RWPE2 (cell line): Measurements from ENCODE around the gene MAPKAPK2.

Experiments used
- ATAC-seq: fragments of 200-7000 bp; cut with Tn5 transposase; 3 replicates; pipeline ENCODE4 v1.9.1; 2021; ENCODE audit warnings: low read depth
- DNase-seq: peaks from one replicate; pipeline ENCODE4 v3.0.0-alpha.2; 2020; ENCODE audit warnings: low spot score
- H3K27ac ChIP-seq: fragments of 450-650 bp; 2 replicates; pipeline ENCODE4 v1.5.1; 2017; ENCODE audit warnings: mild to moderate bottlenecking; ENCODE audit not compliant: poor library complexity, severe bottlenecking
- H3K27me3 ChIP-seq: fragments of 250-450 bp; sonication (Bioruptor Pico); 2 replicates; pipeline ENCODE4 v1.5.1; 2021; ENCODE audit warnings: mild to moderate bottlenecking, moderate library complexity; ENCODE audit not compliant: insufficient read depth, poor library complexity, severe bottlenecking
- H3K36me3 ChIP-seq: fragments of 250-450 bp; sonication (Bioruptor Pico); 2 replicates; pipeline ENCODE4 v1.5.1; 2020; ENCODE audit warnings: low read depth, mild to moderate bottlenecking, moderate library complexity
- H3K4me1 ChIP-seq: fragments of 250-450 bp; sonication (Bioruptor Pico); 2 replicates; pipeline ENCODE4 v1.5.1; 2021; ENCODE audit warnings: mild to moderate bottlenecking, moderate library complexity; ENCODE audit not compliant: insufficient read depth, poor library complexity, severe bottlenecking
- H3K4me3 ChIP-seq: fragments of 250-450 bp; sonication (Bioruptor Pico); 2 replicates; pipeline ENCODE4 v1.5.1; 2021; ENCODE audit warnings: mild to moderate bottlenecking, moderate library complexity; ENCODE audit not compliant: severe bottlenecking
- H3K9me3 ChIP-seq: fragments of 250-450 bp; sonication (Bioruptor Pico); 2 replicates; pipeline ENCODE4 v1.5.1; 2021; ENCODE audit warnings: mild to moderate bottlenecking, moderate library complexity; ENCODE audit not compliant: severe bottlenecking
- CTCF ChIP-seq: fragments of 450-650 bp; IDR thresholded peaks from one replicate; pipeline ENCODE4 v1.5.1; 2017; ENCODE audit warnings: mild to moderate bottlenecking, moderate library complexity; ENCODE audit not compliant: poor library complexity, severe bottlenecking

Gene MAPKAPK2

DNA sequence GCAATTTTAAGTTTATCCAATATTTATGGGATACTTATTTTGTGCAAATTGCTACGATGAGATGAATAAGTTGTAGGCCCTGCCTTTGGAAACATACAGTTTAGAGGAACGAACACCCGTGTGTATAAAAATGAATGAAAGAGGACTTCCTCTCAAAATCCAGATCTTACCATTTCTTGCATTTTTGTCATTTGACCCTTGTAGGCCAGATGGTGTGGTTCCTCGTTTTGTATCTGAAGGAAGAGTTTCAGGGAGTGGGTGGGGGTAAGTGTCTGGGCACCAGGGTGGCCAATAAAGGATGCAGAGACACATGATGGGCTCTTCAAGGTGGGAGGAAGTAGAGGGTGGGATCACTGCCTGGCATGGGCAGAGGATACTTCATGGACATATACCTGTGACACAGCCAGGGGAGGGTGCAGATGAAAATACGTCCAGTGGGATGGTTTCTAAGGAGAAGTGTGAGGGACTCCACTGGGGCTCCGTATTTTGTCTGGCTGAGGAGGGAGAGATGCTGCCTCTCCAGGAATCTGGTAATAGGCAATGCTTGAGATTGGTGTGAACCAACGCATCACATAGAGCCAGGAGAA lies 14.4 kb downstream of the MAPKAPK2 start:
- Histone ChIP-seq H3K9me3 (no peaks in the 10 kb centered on the region), H3K27me3 (no peaks in the 10 kb centered on the region), H3K4me1 (peaks cover 3% of the 10 kb centered on the region), H3K4me3 (no peak overlapping the region), H3K27ac (no peak overlapping the region), H3K36me3 (peaks cover 5% of the 10 kb centered on the region; the same call in 1 of the 2 replicates)
- TF ChIP-seq CTCF, result no peak
- DNase-seq (peak; percentile 5), ATAC-seq (no peak)

DNA sequence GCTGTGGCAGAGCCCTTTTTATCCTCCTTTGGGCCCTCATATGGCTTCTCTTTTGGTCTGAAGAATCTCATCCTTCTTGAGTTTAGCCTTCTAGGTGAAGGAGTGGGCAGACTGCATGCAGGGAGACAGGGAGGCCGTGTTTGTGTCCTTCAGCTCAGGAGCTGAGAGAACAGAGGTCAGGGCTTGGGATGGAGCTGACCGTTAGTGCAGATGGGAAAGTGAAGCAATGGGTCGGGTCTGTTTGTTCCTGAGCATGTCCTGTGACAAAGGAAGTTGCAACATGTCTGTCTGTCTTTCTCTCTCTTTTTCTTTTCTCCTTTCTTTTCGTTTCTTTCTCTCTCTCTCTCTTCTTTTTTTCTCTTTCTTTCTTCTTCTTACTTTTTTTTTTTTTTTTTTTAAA lies 14.9 kb downstream of the MAPKAPK2 start:
- no peaks in the 10 kb centered on the region for H3K27me3 ChIP-seq
- H3K4me3 ChIP-seq, result no peak overlapping the region
- H3K27ac ChIP-seq, result no peak overlapping the region
- no peak for TF ChIP-seq CTCF
- H3K9me3 ChIP-seq, result no peaks in the 10 kb centered on the region
- DNase-seq (peak; percentile 1), ATAC-seq (no peak)
- peaks cover 3% of the 10 kb centered on the region for H3K4me1 ChIP-seq
- H3K36me3 ChIP-seq, result peaks cover 5% of the 10 kb centered on the region; the same call in 1 of the 2 replicates

- ATAC-seq (no peak; the same call in 2 of the 3 replicates), DNase-seq (no peak)
- H3K4me1 ChIP-seq, result peaks cover 3% of the 10 kb centered on the region
- H3K9me3 ChIP-seq, result no peaks in the 10 kb centered on the region
- no peak overlapping the region for H3K4me3 ChIP-seq
- no peak for TF ChIP-seq CTCF
- H3K27ac ChIP-seq, result no peak overlapping the region
- H3K36me3 ChIP-seq, result peaks cover 5% of the 10 kb centered on the region; the same call in 1 of the 2 replicates
- H3K27me3 ChIP-seq, result no peaks in the 10 kb centered on the region
These were observed 15.8 kb downstream of the MAPKAPK2 start for GRCh38 chr1:206700445-206701036.

- peaks cover 3% of the 10 kb centered on the region for H3K4me1 ChIP-seq
- no peak for DNase-seq
- H3K36me3 ChIP-seq, result no peaks in the 10 kb centered on the region; the same call in 1 of the 2 replicates
- no peak; the same call in 2 of the 3 replicates for ATAC-seq
- no peaks in the 10 kb centered on the region for H3K27me3 ChIP-seq
- no peak overlapping the region for H3K4me3 ChIP-seq
- TF ChIP-seq CTCF, result no peak
- H3K27ac ChIP-seq, result no peak overlapping the region
- no peaks in the 10 kb centered on the region for H3K9me3 ChIP-seq
These were observed 17.6 kb downstream of the MAPKAPK2 start for GRCh38 chr1:206702260-206702659.

DNA sequence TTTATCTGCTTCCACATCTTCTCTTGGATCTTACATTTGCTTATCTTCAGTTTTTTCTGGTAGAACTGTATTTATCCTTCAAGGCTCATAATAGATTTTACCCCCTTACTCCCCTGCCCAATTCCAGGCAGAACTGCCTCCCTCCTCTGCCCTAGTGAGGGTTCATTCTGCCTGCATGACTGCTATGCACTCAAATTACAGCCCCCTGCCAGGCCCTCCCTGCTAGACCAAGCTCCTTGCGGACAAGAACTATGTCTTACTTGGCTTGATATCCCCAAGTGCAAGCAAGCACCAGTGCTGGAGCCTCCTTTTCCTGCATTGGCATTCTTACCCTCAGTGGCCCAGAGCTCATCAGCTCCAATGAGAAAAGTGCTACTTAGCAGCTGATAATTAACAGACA lies 18.1 kb downstream of the MAPKAPK2 start:
- H3K4me1 ChIP-seq, result peaks cover 3% of the 10 kb centered on the region
- H3K4me3 ChIP-seq, result no peak overlapping the region
- H3K9me3 ChIP-seq, result no peaks in the 10 kb centered on the region
- no peaks in the 10 kb centered on the region; the same call in 1 of the 2 replicates for H3K36me3 ChIP-seq
- H3K27me3 ChIP-seq, result no peaks in the 10 kb centered on the region
- TF ChIP-seq CTCF, result no peak
- H3K27ac ChIP-seq, result no peak overlapping the region
- no peak for ATAC-seq
- DNase-seq, result no peak
